ENCODE data around the gene AQP12B.

DNA sequence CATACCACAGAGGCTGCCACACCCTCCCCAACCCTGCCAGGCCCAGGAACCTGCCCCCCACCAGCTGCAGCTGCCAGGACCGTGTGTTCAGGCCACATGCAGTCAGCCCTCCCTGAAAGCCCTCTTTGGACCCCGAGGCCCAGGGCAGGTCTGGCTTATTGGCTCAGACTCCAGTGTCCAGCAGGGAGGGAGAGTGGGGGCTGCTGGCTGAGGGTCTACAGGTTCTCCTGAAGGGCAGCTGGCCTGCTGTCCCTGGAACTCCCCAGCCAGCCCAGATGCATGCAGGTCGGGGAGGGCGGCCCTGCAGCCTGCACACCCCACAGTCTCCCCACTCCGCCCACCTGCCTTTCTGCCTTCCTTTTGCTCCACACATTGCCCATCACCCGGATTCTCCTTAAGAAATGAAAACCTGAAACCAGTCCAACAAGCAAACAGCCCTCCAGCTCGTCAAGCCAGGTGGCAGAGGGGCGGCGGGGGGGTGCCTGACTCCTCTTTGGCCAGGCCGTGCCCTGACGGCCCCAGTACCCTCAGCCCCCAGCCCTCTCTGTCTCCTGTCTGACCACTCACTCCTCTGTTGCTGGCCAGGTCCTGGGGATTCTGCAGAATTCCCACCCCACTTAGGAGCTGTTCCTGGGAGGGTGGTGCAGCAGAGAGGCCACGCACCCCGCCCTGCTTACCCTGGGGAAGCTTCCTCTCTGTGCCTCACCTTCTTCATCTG is 39.4 kb downstream of the AQP12B start:
- TF ChIP-seq, protein P1, sequence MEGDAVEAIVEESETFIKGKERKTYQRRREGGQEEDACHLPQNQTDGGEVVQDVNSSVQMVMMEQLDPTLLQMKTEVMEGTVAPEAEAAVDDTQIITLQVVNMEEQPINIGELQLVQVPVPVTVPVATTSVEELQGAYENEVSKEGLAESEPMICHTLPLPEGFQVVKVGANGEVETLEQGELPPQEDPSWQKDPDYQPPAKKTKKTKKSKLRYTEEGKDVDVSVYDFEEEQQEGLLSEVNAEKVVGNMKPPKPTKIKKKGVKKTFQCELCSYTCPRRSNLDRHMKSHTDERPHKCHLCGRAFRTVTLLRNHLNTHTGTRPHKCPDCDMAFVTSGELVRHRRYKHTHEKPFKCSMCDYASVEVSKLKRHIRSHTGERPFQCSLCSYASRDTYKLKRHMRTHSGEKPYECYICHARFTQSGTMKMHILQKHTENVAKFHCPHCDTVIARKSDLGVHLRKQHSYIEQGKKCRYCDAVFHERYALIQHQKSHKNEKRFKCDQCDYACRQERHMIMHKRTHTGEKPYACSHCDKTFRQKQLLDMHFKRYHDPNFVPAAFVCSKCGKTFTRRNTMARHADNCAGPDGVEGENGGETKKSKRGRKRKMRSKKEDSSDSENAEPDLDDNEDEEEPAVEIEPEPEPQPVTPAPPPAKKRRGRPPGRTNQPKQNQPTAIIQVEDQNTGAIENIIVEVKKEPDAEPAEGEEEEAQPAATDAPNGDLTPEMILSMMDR (optimal IDR thresholded peaks at IDR 0.05 in 1 of 3, IDR thresholded peaks at IDR 0.05 in 1 of 3, conservative IDR thresholded peaks at IDR 0.05 in 1 of 3; ENCODE audit: extremely low read depth in 1 of 3, insufficient read depth in 2 of 3, low read length in 3 of 3) = no peak
- TF ChIP-seq EZH2 (IDR thresholded peaks at IDR 0.05; ENCODE audit: low read length) = no peak
